Stimulated activated CD8-positive, alpha-beta memory T cell treated with anti-CD3 and anti-CD28 coated beads, Interleukin-2, amount 100 ng/mL, for 1 hour (primary cell): ENCODE measurements around the gene OGFOD2.

Experiments used
- DNase-seq, 2 donors: peaks; one replicate each; pipeline ENCODE4 v3.0.0-alpha.2; 2020; ENCODE audit warnings: low read depth in 2 of 2

OGFOD2 gene

GRCh38 chr12:122951406-122951805 lies 23.6 kb upstream of the OGFOD2 start:
- DNase-seq = no peak

GRCh38 chr12:122951979-122952892 lies 22.8 kb upstream of the OGFOD2 start:
- DNase-seq = peak; percentile 42 to 54

GRCh38 chr12:122955156-122955555 lies 19.9 kb upstream of the OGFOD2 start:
- no peak for DNase-seq

GRCh38 chr12:122956035-122956434 lies 19.0 kb upstream of the OGFOD2 start:
- no peak for DNase-seq

- DNase-seq = no peak
These were observed 16.7 kb upstream of the OGFOD2 start for GRCh38 chr12:122958198-122958888.

- DNase-seq = no peak
These were observed 15.4 kb upstream of the OGFOD2 start for GRCh38 chr12:122959566-122960192.

- DNase-seq = no peak
These were observed 14.9 kb upstream of the OGFOD2 start for GRCh38 chr12:122960193-122960569.

- DNase-seq = no peak
These were observed 13.3 kb upstream of the OGFOD2 start for GRCh38 chr12:122961531-122962329.

- no peak for DNase-seq
These were observed 11.1 kb upstream of the OGFOD2 start for GRCh38 chr12:122963941-122964265.

- no peak for DNase-seq
These were observed 10.4 kb upstream of the OGFOD2 start for GRCh38 chr12:122964439-122965257.

GRCh38 chr12:122965321-122965751 lies 9.7 kb upstream of the OGFOD2 start:
- no peak for DNase-seq

GRCh38 chr12:122965851-122966742 lies 8.9 kb upstream of the OGFOD2 start, which contains the start of gene ABCB9:
TSS of gene ABCB9 (minus strand) at chr12:122966463. CDS start at chr12:122960235, 6,228 bp downstream.
- peak; percentile 90 to 92 for DNase-seq

- no peak for DNase-seq
These were observed 8.1 kb upstream of the OGFOD2 start for GRCh38 chr12:122966743-122967550.

- no peak for DNase-seq
These were observed 6.9 kb upstream of the OGFOD2 start for GRCh38 chr12:122968104-122968503.

- DNase-seq = no peak
These were observed 5.4 kb upstream of the OGFOD2 start for GRCh38 chr12:122969676-122970075.

GRCh38 chr12:122974274-122974891 lies 661 bp upstream of the OGFOD2 start:
- peak; percentile 98 for DNase-seq

GRCh38 chr12:122975790-122976647 lies 975 bp downstream of the OGFOD2 start:
- DNase-seq = no peak

- DNase-seq = no peak
These were observed 1.6 kb downstream of the OGFOD2 start for GRCh38 chr12:122976648-122976975.
